ENCODE measurements around the gene UBR2.
"Not testable (repeated sequence)": the region's sequence is repeated elsewhere in the genome, so short reads cannot be mapped to it uniquely, and the experiment has no call there.

Gene UBR2

DNA sequence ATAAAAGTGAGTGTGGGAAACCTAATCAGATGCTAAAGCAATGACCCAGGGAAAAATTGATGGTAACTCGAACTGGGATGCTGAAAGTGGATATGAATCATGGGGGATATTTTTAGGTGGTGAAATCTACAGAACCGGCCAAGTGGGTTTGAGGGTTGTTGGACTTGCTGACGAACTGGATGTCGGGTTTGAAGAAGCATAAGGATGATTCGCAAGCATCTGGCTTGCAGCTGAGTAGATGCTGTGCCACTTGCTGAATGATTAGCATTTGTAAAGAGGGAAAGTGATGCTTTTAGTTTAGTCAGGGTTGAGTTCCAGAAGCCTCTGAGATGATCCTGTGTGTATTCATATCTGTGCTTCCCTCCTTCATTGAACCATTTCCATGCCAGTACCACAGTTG, 54.9 kb downstream of the UBR2 start:
- peak; percentile 53 for DNase-seq

DNA sequence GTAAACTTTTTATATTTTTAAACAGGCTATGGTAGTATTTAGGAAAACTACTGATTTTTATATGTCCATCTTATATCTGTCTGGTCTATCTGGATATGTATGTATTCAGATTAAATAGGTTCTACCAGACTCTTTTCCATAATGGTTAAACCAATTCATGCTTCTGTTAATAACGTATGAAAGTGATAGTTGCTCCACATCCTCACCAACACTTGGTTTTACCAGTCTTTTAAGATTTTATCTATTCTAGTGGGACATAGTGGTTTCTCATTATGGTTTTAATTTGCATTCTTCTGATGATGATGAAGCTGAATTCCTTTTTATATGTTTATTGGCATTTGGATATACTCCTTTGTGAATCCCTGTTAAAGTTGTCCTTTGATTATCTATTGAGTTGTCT, 56.1 kb downstream of the UBR2 start:
- DNase-seq, result no peak

DNA sequence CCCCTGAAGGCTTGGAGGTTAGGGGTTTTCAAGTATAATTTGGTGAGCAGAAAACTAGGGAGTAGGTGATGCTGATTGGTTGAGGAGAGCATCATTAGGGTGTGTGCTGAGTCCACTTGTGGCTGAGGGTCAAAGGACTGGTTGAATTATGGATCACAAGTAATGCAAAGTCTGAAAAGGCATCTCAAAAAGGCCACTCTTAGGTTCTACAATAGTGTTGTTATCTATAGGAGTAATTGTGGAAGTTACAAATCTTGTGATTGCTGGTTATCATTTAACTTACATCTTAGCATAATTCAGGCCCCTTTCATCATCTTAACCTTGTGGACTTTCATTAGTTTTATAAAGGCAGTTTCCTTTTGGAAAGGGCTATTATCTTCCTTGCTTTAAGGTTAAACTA, 60.8 kb downstream of the UBR2 start:
- DNase-seq, result no peak

DNA sequence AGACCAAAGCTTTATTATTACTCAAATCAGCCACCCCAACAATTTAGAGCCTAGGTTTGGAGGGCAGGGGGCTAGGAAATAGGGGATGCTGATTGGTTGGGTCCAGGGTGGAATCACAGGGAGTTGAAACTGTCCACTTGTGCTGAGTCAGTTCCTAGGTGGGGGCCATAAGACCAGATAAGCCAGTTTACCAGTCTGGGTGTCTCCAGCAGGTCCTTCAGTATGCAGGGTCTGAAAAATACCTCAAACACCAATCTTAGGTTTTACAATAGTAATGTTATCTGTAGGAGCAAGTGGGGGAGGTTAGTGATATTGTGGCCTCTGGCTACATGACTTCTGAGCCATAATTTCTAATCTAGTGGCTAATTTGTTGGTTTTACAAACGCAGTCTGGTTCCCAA, 63.2 kb downstream of the UBR2 start:
- DNase-seq, result no peak

DNA sequence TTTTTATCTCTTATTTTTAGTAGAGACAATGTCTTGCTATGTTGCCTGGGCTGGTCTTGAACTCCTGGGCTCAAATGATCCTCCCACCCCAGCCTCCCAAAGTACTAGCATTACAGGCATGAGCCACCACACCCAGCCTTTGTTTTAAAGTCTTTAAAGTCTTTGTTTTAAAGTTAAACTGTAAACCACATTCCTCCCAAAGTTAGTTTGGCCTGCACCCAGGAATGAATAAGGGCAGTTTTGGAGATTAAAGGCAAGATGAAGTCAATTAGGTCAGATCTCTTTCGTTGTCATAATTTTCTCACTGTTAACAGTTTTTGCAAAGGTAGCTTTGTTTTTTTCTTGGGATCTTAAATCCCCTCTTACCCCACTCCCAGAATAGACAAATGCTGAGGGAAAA, 63.8 kb downstream of the UBR2 start:
- DNase-seq, result no peak

DNA sequence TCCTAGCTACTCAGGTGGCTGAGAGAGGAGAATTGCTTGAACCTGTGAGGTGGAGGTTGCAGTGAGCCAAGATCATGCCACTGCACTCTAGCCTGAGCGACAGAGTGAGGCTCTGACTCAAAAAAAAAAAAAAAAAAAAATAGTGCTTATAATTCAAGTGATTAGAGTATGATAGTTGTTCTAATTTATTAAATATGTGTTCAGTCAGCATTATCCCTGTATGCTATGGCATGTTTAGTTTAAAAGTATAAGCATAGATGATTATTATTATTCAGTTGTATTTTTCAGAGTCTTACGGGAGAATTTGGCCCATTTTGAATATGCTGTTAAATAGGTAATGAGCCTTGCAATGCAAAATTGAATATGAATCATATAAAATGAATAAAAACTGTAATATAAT, 64.8 kb downstream of the UBR2 start:
- no peak for DNase-seq

DNA sequence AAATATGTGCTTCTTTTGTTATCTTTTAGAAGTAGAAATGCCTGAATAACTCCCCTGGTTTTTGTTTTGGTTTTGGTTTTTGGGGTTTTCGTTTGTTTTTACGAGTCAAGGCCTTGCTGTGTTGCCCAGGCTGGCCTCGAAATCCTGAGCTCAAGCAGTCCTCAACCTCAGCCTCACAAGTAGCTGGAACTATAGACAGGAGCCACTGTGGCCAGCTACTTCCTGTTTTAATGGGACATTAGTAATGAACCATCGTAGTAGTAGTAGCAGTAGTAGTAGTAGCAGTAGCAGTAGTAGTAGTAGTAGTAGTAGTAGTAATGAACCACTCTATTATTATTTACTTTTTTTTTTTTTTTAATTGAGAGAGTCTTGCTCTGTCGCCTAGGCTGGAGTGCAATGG, 66.0 kb downstream of the UBR2 start:
- DNase-seq, result no peak

DNA sequence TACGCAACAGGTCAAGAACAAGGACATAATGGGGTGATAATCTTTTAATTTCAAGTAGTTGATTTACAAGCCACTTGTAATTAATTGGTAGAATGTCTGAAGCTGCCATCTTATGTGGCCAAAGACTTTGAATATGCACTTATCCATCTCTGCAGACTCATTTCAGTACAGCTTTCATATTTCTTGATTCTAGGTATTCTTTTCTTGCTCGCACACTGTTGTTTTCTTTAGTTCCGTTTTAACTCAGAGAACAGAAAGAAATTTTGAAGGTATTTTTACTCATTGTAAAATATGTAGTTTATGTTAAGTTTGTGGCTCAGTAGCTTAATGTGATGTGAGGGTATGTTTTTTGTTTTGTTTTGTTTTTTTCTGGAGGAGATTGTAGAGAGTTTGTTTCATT, 73.9 kb downstream of the UBR2 start:
- no peak for DNase-seq

DNA sequence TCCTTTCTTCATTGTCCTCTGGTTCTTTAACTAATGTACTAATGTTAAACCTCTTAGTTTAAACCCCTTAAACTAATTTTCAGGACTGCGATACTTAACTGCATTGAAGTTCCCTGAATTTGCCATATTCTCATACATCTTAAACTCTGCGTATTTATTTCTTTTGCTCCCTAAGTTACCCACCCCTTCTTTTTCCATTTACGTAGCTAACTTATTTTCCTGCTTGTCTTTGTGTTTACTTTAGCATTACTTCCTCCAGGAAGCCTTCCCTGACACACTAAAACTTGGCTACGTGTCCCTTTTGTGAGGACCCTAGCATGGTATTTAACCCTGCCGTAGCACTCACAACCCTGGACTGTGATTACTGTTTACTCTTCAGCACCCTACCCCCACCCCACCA, 79.0 kb downstream of the UBR2 start:
- DNase-seq, result no peak

DNA sequence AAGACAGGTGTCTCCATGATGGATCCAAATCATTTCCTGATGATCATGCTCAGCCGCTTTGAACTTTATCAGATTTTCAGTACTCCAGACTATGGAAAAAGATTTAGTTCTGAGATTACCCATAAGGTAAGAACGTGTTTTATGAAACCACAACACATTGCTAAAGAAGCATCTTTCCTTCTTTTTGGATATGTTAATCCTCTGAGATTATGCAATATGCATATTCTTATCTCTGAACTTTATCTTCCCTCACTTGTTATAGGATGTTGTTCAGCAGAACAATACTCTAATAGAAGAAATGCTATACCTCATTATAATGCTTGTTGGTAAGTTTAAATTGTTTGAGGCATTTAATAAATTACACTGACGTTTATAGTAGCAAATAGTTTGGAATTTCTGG, 80.4 kb downstream of the UBR2 start:
- DNase-seq, result no peak

DNA sequence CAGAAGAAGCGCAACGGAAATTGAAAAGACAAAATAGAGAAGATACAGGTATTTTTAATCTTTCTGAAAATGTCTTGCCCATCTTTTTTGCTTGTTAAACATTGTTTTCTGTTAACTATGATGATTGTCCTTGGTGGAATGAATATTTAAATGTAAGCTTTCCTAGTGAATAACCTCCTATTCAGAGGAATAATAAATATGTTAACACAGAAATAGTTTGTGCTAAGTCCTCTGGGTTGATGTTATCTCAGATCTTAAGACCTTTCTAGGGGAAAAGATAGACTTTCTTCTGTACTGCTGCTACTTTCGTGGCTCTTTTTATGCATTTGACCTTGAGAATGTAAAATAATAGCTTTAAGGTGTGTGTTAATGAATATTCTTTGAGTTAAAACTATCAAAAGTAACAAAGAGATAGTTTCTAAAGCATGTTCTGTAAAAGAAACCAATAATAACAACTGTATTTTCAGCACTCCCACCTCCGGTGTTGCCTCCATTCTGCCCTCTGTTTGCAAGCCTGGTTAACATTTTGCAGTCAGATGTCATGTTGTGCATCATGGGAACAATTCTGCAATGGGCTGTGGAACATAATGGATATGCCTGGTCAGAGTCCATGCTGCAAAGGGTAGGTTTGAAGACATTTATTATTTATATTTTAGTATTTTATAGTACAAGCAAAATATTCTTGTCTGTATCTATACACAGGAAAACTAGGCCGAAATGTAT, 88.4 kb downstream of the UBR2 start:
- no peak for DNase-seq

DNA sequence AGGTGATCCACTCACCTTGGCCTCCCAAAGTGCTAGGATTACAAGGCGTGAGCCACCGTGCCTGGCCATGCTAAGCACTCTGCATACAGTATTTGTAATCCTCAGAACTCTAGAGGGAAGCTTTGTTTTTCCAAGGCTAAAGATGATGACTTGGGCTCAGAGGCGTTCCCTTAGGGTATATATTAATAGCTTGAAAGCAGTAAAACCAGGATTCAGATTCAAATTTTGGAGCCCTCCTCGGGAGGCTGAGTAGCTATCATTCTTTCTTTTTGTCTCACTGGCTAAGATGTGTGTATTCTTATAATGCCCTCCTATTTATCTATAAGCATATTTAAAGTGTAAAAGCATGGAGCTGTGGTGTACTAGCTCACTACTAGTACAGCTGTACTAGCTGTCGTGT, 90.0 kb downstream of the UBR2 start:
- no peak for DNase-seq

DNA sequence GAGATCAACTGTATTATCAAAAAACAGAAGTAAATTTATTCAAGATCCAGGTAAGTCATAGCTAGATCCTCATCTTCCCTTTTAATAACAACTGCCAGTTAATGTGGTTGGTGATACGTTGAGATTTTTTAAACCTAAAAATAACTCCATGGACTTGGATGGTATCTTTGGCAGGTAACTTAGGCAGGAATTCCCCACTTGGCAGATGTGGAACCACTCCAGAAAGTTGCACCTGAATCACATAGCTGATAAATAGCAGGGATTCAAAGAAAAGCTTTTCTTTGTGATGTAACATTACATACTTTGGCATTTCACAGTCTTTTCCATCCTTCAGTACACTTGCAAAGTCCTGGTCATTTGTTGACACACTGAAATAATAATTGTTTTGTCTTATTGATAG, 96.0 kb downstream of the UBR2 start:
- DNase-seq, result no peak

DNA sequence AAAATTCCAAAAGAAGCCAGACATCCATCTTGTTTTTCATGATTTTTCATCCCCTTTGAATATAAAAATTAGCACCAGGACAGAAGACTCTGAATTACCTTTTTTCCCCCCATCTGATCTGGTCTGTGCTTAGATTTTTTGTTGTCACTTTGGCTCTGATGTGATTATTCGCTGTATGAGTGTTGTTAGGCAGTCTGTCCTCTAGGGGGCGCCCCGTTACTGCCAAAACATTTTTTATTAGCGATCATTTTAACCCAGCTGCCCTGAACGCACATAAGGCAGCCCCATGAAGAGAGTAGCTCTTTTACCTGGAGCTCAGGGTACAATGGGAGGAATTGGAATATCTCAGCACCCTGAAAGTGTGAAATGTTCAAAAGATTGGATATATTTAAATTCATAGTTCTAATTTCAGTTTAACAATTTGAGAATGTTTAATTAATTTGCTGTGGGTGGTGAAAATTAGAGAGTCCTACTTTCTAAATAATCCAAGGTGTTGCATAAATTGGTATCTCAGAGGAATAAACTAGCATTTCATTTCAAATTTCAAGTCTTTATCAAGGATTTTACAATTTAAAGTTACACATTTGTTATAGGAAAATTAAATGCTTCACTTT, 97.8 kb downstream of the UBR2 start:
- peak; percentile 75 for DNase-seq

DNA sequence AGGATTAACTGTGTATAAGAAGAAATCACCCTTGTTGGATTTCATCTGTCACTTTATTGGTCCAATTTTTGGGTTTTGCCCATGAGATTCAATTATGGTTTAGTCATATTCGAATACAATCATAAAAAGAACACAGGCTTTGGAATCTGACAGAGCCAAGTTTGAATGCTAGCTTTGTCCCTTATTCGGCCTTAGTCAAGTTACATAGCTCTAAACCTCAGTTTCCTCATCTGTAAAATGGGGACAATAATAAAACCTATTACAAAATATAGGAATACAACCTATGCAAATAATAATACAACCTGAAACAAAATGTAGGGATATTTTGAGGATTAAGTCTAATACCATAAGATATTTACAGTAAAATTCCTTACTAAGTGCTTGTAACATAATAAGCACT, 100.9 kb downstream of the UBR2 start:
- DNase-seq, result no peak

DNA sequence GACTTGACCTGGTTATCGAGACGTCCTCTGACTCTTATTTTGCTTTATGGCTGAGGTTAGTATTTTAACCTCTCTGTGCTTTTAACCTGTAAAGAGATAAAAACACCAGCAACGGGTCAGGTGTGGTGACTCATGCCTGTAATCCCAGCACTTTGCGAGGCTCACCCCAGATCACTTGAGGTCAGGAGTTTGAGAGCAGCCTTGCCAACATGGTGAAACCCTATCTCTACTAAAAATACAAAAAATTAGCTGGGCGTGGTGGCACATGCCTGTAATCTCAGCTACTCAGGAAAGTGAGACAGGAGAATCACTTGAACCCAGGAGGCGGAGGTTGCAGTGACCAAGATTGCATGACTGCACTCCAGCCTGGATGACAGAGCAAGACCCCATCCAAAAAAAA, 110.5 kb downstream of the UBR2 start:
- not testable (repeated sequence) for DNase-seq

DNA sequence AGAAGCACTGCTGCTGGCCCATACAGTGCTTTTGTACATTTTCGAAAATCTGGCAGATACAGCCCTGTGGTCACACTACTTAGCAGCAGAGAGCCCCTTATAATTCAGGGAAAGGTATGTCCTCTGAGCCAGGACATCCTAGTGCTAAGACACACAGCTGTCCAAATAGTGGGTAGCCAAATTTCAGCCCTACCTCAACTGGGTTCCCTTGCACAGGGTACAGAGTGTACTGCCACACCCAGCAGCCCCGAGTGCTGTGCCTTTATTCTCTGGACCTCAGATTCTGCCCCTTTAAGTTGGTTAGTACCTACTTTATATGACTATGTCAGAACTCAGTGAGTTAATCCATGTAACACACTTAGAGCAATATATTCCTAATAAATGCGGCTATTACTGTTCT, 111.0 kb downstream of the UBR2 start:
- DNase-seq, result no peak

DNA sequence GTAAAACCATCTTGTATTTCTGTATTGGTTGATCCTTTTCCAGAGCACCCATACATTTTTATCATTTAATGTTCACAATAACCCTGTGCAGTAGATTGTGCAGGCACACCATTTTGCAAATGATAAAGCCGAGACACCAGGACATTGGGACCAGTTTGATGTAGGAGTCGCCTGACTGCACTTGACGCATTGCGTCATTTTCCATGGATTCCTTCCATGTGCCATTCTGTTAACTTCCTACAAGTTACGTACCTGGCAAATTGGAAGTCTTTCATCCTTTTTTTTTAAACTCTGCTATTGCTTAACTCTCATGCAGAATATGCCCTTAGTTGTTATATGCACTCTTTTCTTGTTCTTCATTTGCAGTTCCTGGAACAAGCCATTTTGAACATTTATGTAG, 115.5 kb downstream of the UBR2 start:
- no peak for DNase-seq

DNA sequence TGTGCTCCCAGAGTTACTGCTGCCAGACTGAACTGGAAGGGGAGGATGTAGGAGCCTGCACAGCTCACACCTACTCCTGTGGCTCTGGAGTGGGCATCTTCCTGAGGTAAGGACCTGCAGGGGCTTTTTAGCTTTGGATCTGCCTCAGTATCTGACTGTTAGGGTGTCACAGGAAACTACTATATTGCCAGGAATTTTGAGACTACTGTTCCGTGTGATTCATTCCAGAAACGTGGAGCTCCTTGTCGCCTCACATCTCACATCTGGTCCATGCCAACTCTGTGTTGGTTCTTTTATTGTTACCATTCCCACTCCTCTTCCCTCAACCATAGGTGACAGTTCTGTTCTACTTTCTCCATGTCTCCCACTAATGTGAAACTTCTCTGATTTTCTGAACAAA, 124.5 kb downstream of the UBR2 start:
- DNase-seq, result peak; percentile 14

DNA sequence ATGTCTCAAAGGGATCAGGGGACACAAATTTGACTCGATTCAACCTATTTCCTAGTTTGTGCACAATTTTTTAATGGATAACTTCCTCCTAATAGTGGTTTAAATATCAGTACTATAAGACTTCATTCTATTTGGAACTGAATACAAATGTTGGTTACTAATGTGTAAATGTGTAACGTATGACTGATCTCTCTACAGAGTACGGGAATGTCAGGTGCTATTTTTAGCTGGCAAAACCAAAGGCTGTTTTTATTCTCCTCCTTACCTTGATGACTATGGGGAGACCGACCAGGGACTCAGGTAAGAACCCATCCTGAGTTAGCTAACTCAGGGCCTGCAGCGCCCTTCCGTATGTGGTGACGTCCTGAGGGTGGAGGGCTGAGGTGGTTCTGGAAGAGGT, 125.5 kb downstream of the UBR2 start:
- DNase-seq, result no peak

DNA sequence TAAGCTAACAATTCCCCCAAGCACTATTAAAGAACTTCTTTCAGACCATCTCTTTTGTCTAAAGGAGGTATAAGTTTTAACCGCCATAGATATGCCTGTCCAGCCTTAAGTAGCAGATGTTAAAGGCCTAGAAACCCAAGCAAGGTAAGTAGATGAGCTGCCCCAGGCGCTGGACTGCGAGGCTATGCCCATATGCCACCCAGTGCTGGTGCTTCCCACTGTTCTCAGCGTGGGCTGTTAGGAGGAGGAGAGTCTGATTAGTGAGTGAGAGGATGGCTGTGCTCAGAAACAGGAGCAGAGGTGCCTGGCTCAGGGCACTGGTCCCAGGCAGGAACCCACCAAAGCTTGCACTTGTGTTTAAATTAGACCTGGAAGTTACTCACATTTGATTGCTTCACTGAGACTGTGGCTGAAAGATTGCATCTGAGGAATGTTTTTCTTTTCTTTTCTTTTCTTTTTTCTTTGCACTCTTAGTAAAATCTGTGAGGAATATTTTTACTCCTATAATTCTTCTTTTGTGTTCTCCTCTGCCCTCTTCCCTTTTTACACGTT, 126.4 kb downstream of the UBR2 start:
- no peak for DNase-seq

DNA sequence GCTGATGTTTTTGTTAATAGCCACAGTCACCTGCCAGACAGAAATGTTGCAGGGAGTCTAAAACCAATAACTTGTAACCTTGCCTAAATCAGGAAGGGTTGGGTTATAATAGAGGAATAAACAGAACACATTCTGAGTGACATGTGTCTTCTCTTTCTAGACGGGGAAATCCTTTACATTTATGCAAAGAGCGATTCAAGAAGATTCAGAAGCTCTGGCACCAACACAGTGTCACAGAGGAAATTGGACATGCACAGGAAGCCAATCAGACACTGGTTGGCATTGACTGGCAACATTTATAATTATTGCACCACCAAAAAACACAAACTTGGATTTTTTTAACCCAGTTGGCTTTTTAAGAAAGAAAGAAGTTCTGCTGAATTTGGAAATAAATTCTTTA, 127.0 kb downstream of the UBR2 start:
- no peak for DNase-seq

DNA sequence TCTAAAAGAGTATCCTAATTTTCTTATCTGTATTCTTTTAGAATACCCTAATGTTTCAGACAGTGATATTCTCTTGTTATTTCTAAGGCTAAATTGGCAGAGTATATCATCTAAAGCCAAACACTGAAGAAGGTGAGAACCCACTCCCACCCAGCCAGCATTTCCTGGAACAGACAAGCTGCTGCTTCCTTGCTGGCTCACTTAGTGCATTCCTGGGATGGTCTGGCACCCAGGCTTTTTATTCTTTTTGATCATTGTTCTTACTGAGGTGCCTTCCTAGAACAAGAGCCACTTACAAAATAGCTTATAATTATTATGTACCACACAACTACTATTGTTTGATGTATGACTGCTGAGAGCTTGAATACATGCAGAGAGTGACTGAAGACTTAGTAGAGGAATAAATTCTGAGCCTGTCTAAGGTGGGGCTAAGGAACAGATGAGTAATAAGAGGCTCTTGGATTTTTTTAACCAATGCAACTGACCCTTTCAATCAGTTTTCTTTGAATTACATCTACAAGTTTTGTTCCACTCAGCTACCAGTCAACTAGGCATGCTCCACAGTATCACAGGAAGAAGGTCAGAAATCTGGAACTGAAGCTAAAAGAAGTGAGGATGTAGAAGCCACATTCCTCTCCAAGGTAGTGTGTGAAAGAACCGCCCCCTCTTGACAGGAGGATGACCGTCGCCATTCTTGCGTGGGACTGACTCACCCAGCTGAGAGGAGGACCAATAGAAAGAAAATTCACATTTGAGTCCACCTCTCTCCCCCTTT, 128.5 kb downstream of the UBR2 start:
- DNase-seq, result peak; percentile 82

DNA sequence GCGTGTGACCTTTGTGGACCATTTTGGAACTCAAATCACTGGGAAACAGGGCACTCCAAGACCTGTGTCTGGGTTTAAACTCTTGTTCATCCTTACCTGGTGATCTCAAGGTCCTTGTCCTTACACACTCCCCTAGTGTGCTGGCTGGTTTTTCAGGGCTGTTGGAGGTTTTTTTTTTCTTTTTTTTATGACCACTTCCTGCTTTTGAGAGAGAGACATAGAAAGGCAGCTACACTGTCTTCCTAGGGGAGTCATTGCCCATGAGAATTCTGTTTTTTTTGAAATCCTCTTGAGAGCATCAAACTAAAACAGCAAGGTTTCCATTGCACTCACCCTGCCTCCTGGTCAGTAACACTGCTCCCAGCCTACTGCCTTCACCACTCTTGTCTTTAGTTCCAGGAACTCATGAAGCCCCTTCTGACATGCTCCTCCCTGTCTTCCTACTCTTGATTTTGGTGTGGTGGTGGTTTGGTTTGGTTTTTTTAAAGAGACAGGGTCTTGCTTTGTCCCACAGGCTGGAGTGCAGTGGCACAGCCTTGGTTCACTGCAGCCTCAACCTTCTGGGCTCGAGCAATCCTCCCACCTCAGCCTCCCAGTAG, 130.0 kb downstream of the UBR2 start:
- no peak for DNase-seq

Data from EL (cell line).